A549 (cell line): Measurements from ENCODE around the gene MGAT5. TPM values are rescaled to one million over a fixed set of nuclear protein-coding genes. Genes with fewer than 3 reads are reported as not detected.
"Not testable (repeated sequence)": the region's sequence is repeated elsewhere in the genome, so short reads cannot be mapped to it uniquely, and the experiment has no call there.

ENCODE experiments used
- ATAC-seq, 2 experiments: fragments of 200-7000 bp in 1 of 2; fragments of >200 bp in 1 of 2; cut with Nextera tagmentation in 1 of 2; cut with Tn5 transposase in 1 of 2; 3 replicates each; pipeline versions ENCODE4 v1.8.0 to v1.9.1; 2018 to 2020; ENCODE audit warnings: mild to moderate bottlenecking in 1 of 2, moderate library complexity in 1 of 2
- CTCF ChIA-PET: fragments of 300-600 bp; sonication (Branson Sonifier 250); formaldehyde crosslinking; extraction: SDS; loops from one replicate; lab custom pipeline; 2021; ENCODE audit warnings: antibody characterized with exemption, inconsistent platforms; lab: Yijun Ruan, JAX
- POLR2A ChIA-PET: fragments of 350-600 bp; formaldehyde crosslinking; extraction: SDS; loops from one replicate; lab custom pipeline; 2021; ENCODE audit warnings: antibody characterized with exemption, inconsistent platforms; lab: Yijun Ruan, JAX
- DNase-seq, 2 experiments: peaks; one replicate each; pipeline versions ENCODE4 v3.0.0 to v3.0.0-alpha.2; 2011 to 2016; ENCODE audit warnings: low read depth in 1 of 2, low spot score in 1 of 2
- FAIRE-seq: peaks from 2 replicates; lab custom pipeline; 2011; peaks lifted over from hg19 to GRCh38; lab: Jason Lieb, UNC
- H3K27ac ChIP-seq, 2 experiments: fragments of >200 bp; sonication (Bioruptor Twin); formaldehyde crosslinking; 3 replicates each; pipeline ENCODE4 v1.5.1; 2016 to 2017
- H3K4me1 ChIP-seq: fragments of >200 bp; sonication (Bioruptor Twin); formaldehyde crosslinking; 3 replicates; pipeline ENCODE4 v1.6.1; 2016
- H3K4me2 ChIP-seq: fragments of >200 bp; sonication (Bioruptor Twin); formaldehyde crosslinking; 3 replicates; pipeline ENCODE4 v1.6.1; 2016
- H3K4me3 ChIP-seq: fragments of >200 bp; sonication (Bioruptor Twin); formaldehyde crosslinking; 3 replicates; pipeline ENCODE4 v1.5.1; 2016
- H3K9me3 ChIP-seq: fragments of >200 bp; sonication (Bioruptor Twin); formaldehyde crosslinking; 3 replicates; pipeline ENCODE4 v1.6.1; 2016
- BCL3 ChIP-seq: fragments of >200 bp; sonication (Bioruptor Twin); formaldehyde crosslinking; IDR thresholded peaks from 3 replicates; pipeline ENCODE4 v1.6.1; 2016
- ESRRA ChIP-seq: fragments of 150-350 bp; IDR thresholded peaks from 2 replicates; pipeline ENCODE4 v1.6.1; 2014; ENCODE audit warnings: mild to moderate bottlenecking, low read length, borderline replicate concordance
- FOXS1 ChIP-seq: fragments of 250-450 bp; sonication (Bioruptor Pico); IDR thresholded peaks from 2 replicates; pipeline ENCODE4 v1.5.0; 2020; ENCODE audit warnings: mild to moderate bottlenecking, moderate library complexity
- HEYL ChIP-seq: fragments of 250-450 bp; sonication (Bioruptor Pico); IDR thresholded peaks from 2 replicates; pipeline ENCODE4 v1.8.0; 2021; ENCODE audit warnings: mild to moderate bottlenecking, moderate library complexity
- JUNB ChIP-seq: fragments of >200 bp; sonication (Bioruptor Twin); formaldehyde crosslinking; IDR thresholded peaks from 2 replicates; pipeline ENCODE4 v1.6.1; 2016
- RNF2 ChIP-seq: fragments of 200-600 bp; sonication (generic); IDR thresholded peaks from 2 replicates; pipeline ENCODE4 v1.6.1; 2016; ENCODE audit warnings: low read depth, mild to moderate bottlenecking, antibody characterized with exemption, moderate library complexity, borderline replicate concordance
- ZC3H11A ChIP-seq: fragments of 450-650 bp; IDR thresholded peaks from 2 replicates; pipeline ENCODE4 v1.6.1; 2014; ENCODE audit warnings: antibody characterized with exemption, mild to moderate bottlenecking
- WGBS: methylation state at CpG from one replicate; pipeline ENCODE4 v1.1.6; 2017; ENCODE audit errors: missing lambda C conversion rate; 5-methylcytosine and 5-hydroxymethylcytosine counted together
- polyA plus RNA-seq, 4 experiments: library from polyadenylated mRNA; depleted of rRNA in 3 of 4; stranded (reverse); fragments of >200 nt; fragmentation: RNase III in 1 of 4; extraction: RNeasy Plus Mini Kit Qiagen cat#74134 plus additional on column Dnase treatment in 1 of 4; gene quantifications; 2 replicates in 3 of 4; 3 replicates in 1 of 4; pipeline ENCODE4 v1.2.3, GENCODE V29; 2011 to 2017
- TF ChIP-seq, protein P1 (sequence below): fragments of 200-600 bp; sonication (generic); IDR thresholded peaks from 2 replicates; pipeline ENCODE4 v1.6.1; 2016; ENCODE audit warnings: antibody characterized with exemption, mild to moderate bottlenecking, moderate library complexity
- TF ChIP-seq, protein P2 (sequence below): fragments of 250-450 bp; sonication (Bioruptor Pico); IDR thresholded peaks from 2 replicates; pipeline ENCODE4 v1.5.0; 2020; ENCODE audit warnings: low read depth, mild to moderate bottlenecking, moderate library complexity

The MGAT5 gene
- polyA plus RNA-seq, 2 of the 4 experiments (the other 2 are of a cell fraction) = 13.2 to 17.1 TPM

- TF ChIP-seq, protein P1, sequence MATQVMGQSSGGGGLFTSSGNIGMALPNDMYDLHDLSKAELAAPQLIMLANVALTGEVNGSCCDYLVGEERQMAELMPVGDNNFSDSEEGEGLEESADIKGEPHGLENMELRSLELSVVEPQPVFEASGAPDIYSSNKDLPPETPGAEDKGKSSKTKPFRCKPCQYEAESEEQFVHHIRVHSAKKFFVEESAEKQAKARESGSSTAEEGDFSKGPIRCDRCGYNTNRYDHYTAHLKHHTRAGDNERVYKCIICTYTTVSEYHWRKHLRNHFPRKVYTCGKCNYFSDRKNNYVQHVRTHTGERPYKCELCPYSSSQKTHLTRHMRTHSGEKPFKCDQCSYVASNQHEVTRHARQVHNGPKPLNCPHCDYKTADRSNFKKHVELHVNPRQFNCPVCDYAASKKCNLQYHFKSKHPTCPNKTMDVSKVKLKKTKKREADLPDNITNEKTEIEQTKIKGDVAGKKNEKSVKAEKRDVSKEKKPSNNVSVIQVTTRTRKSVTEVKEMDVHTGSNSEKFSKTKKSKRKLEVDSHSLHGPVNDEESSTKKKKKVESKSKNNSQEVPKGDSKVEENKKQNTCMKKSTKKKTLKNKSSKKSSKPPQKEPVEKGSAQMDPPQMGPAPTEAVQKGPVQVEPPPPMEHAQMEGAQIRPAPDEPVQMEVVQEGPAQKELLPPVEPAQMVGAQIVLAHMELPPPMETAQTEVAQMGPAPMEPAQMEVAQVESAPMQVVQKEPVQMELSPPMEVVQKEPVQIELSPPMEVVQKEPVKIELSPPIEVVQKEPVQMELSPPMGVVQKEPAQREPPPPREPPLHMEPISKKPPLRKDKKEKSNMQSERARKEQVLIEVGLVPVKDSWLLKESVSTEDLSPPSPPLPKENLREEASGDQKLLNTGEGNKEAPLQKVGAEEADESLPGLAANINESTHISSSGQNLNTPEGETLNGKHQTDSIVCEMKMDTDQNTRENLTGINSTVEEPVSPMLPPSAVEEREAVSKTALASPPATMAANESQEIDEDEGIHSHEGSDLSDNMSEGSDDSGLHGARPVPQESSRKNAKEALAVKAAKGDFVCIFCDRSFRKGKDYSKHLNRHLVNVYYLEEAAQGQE = no peak
- no peak for TF ChIP-seq ESRRA
- no peak for TF ChIP-seq HEYL (CRISPR knock-in tag)
- TF ChIP-seq, protein P2, sequence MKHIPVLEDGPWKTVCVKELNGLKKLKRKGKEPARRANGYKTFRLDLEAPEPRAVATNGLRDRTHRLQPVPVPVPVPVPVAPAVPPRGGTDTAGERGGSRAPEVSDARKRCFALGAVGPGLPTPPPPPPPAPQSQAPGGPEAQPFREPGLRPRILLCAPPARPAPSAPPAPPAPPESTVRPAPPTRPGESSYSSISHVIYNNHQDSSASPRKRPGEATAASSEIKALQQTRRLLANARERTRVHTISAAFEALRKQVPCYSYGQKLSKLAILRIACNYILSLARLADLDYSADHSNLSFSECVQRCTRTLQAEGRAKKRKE (CRISPR knock-in tag) = no peak
Observed at GRCh38 chr2:134293719-134294537, 40.1 kb downstream of the MGAT5 start (continued).

DNA sequence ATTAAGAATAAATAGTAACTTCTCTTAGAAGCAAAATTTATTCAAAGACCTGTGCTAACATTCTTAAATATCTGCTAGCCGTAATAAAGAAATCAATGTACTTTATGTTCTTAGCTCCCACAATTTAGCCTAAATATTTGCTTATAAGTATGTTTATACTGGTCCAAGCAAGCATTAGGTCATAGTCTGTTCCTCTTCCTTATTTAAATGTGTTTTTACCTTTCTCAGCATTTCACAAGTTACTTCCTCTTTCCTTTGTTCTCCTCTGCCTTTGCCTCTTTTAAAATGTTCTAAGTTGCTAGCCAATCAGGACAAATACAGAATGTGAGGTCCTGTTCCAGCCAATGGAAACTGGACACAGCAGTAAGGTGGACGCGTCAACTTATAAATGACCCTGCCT lies 40.7 kb downstream of the MGAT5 start:
- DNase-seq, H3K9me3 ChIP-seq, FAIRE-seq, H3K4me3 ChIP-seq, ATAC-seq, H3K27ac ChIP-seq, H3K4me2 ChIP-seq, POLR2A ChIA-PET, H3K4me1 ChIP-seq: not testable (repeated sequence)
- CTCF ChIA-PET = interaction anchor here (0.8 kb wide), 1 partner anchor 176 kb away, joined by 3 read pairs; no protein-coding TSS in a partner anchor
- WGBS = 98% methylated on average over 3 of the region's 3 CpGs

DNA sequence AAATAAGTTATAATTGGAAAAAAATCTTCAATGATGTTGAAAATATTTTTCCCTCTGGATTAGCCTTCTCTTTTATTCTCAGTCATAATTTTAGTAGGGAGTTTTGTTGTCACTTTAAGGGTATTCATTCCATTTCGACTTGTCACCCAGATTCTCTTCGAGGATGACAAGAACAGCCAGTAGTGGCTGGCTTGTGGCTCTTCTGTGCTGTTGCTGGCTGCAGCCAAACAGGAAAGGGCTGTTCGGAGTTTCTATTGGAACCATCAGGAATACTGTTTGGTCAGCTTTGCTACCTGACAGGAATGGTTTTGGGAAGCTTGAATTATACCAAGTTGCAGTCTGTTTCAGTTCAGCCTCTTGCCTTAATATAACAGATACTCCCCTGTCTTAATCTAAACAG lies 41.6 kb downstream of the MGAT5 start:
- no peak for ATAC-seq
- Histone ChIP-seq H3K4me1 (no peaks in the 10 kb centered on the region), H3K9me3 (no peaks in the 10 kb centered on the region), H3K27ac (no peak overlapping the region), H3K4me2 (no peak overlapping the region)
- 69% methylated on average over 3 of the region's 3 CpGs for WGBS
- no peak for FAIRE-seq
- POLR2A ChIA-PET = no interaction called here
- CTCF ChIA-PET = interaction anchor here (0.6 to 1.0 kb wide), 3 partner anchors 112 to 177 kb away, joined by 3 read pairs; no protein-coding TSS in a partner anchor
- no peak for DNase-seq
- TF ChIP-seq RNF2 (no peak), JUNB (no peak), FOXS1 (CRISPR knock-in tag) (no peak)
- TF ChIP-seq, all 56 proteins: peak for 0
- no peak overlapping the region for H3K4me3 ChIP-seq

GRCh38 chr2:134296301-134296700 lies 42.4 kb downstream of the MGAT5 start:
- POLR2A ChIA-PET = interaction anchor here (0.6 kb wide), 1 partner anchor 38 kb away, joined by 3 read pairs; no protein-coding TSS in a partner anchor
- no peak for DNase-seq
- no peak overlapping the region for H3K4me3 ChIP-seq
- TF ChIP-seq ZC3H11A (no peak), BCL3 (no peak)
- CTCF ChIA-PET = interaction anchor here (1.0 kb wide), 1 partner anchor 155 kb away, joined by 3 read pairs; no protein-coding TSS in a partner anchor
- ATAC-seq = no peak
- H3K27ac ChIP-seq = no peak overlapping the region
- 93% methylated on average over 2 of the region's 2 CpGs for WGBS
- H3K4me2 ChIP-seq = no peak overlapping the region
- H3K9me3 ChIP-seq = no peaks in the 10 kb centered on the region
- FAIRE-seq = no peak
- H3K4me1 ChIP-seq = no peaks in the 10 kb centered on the region
